ENCODE data around the gene SAP30BP. TPM values are rescaled to one million over a fixed set of nuclear protein-coding genes. Genes with fewer than 3 reads are reported as not detected.

Gene SAP30BP
- total and polyA plus RNA-seq, 2 donors (not counting 3 experiments of a cell fraction or from before 2014, with no cell fraction given) = 116 to 151 TPM

GRCh38 chr17:75625813-75626486 is 41.2 kb upstream of the SAP30BP start:
- DNase-seq (ENCODE audit: low read depth, low spot score) (peak; percentile 15), FAIRE-seq (no peak)
- CTCF ChIA-PET = interaction anchor here (0.8 to 16.3 kb wide), 7 partner anchors 7 to 128 kb away, joined by 3 to 625 read pairs (median 10); partner anchors contain the start of gene SMIM5
- H2AFZ ChIP-seq (ENCODE audit: low read depth, low read length) = no peak overlapping the region
- H3K27ac ChIP-seq (ENCODE audit: insufficient read depth, low read depth, low read length) = no peak overlapping the region
- no peak overlapping the region for H3K9ac ChIP-seq (replicated peaks; ENCODE audit: extremely low read depth, insufficient read depth, low read length)
- BruUV-seq (replicated peaks) = no TSS peak
- H3K9me1 ChIP-seq (replicated peaks; ENCODE audit: control insufficient read depth, extremely low read depth, insufficient read depth, low read length) = no peaks in the 10 kb centered on the region
- no peaks in the 10 kb centered on the region for H3K27me3 ChIP-seq (ENCODE audit: control insufficient read depth in 2 of 2, insufficient read depth in 2 of 2, low read length in 2 of 2)
- no peak for TF ChIP-seq FOS (IDR thresholded peaks at IDR 0.05; ENCODE audit: borderline replicate concordance, insufficient read depth, low read length)
- TF ChIP-seq CTCF (IDR thresholded peaks at IDR 0.05; ENCODE audit: extremely low read depth in 1 of 2, insufficient read depth in 1 of 2, low read depth in 1 of 2, low read length in 2 of 2) = peak; percentile 50 to 80
- no peak for TF ChIP-seq JUN (IDR thresholded peaks at IDR 0.05; ENCODE audit: borderline replicate concordance, insufficient read depth, insufficient read length, low read depth)
- POLR2A ChIA-PET = no interaction called here
- intact Hi-C loops (cut with micrococcal nuclease) = no loop called here
- no peaks in the 10 kb centered on the region for H4K20me1 ChIP-seq (replicated peaks; ENCODE audit: control insufficient read depth, extremely low read depth, insufficient read depth, low read length)
- H3K4me3 ChIP-seq (replicated peaks in 1 of 3; ENCODE audit: insufficient read depth in 1 of 3, low read depth in 1 of 3, low read length in 3 of 3) = no peak overlapping the region
- H3K9me3 ChIP-seq (replicated peaks; ENCODE audit: control insufficient read depth, insufficient read depth, low read length) = no peaks in the 10 kb centered on the region
- H3K79me2 ChIP-seq (ENCODE audit: control insufficient read depth, insufficient read depth, low read length) = no peaks in the 10 kb centered on the region
- no peak overlapping the region for H3K4me2 ChIP-seq (ENCODE audit: insufficient read depth, low read length)
- H3K4me1 ChIP-seq (ENCODE audit: control insufficient read depth, extremely low read depth, insufficient read depth, low read length) = no peaks in the 10 kb centered on the region
- no peaks in the 10 kb centered on the region for H3K36me3 ChIP-seq (ENCODE audit: control insufficient read depth in 2 of 2, extremely low read depth in 1 of 2, insufficient read depth in 2 of 2, low read length in 2 of 2)
- dilution Hi-C loops (cut with MboI; ENCODE audit: extremely low pct_ligation_motif_present, low sequenced_read_pairs) = no loop called here

- Histone ChIP-seq H3K9ac (replicated peaks; ENCODE audit: extremely low read depth, insufficient read depth, low read length) (no peak overlapping the region), H3K27ac (ENCODE audit: insufficient read depth, low read depth, low read length) (no peak overlapping the region), H4K20me1 (replicated peaks; ENCODE audit: control insufficient read depth, extremely low read depth, insufficient read depth, low read length) (no peaks in the 10 kb centered on the region), H3K27me3 (ENCODE audit: control insufficient read depth in 2 of 2, insufficient read depth in 2 of 2, low read length in 2 of 2) (no peaks in the 10 kb centered on the region), H3K4me3 (replicated peaks in 1 of 3; ENCODE audit: insufficient read depth in 1 of 3, low read depth in 1 of 3, low read length in 3 of 3) (no peak overlapping the region), H3K9me3 (replicated peaks; ENCODE audit: control insufficient read depth, insufficient read depth, low read length) (no peaks in the 10 kb centered on the region), H3K79me2 (ENCODE audit: control insufficient read depth, insufficient read depth, low read length) (no peaks in the 10 kb centered on the region), H3K4me1 (ENCODE audit: control insufficient read depth, extremely low read depth, insufficient read depth, low read length) (no peaks in the 10 kb centered on the region), H3K36me3 (ENCODE audit: control insufficient read depth in 2 of 2, extremely low read depth in 1 of 2, insufficient read depth in 2 of 2, low read length in 2 of 2) (no peaks in the 10 kb centered on the region), H3K4me2 (ENCODE audit: insufficient read depth, low read length) (no peak overlapping the region), H3K9me1 (replicated peaks; ENCODE audit: control insufficient read depth, extremely low read depth, insufficient read depth, low read length) (no peaks in the 10 kb centered on the region), H2AFZ (ENCODE audit: low read depth, low read length) (no peak overlapping the region)
- DNase-seq (ENCODE audit: low read depth, low spot score) (no peak), FAIRE-seq (no peak)
- POLR2A ChIA-PET = interaction anchor here (0.6 kb wide), 1 partner anchor 15 kb away, joined by 3 read pairs; no protein-coding TSS in a partner anchor
- BruUV-seq (replicated peaks) = no TSS peak
- TF ChIP-seq GATA2 (IDR thresholded peaks at IDR 0.05; ENCODE audit: insufficient read depth, insufficient read length, low read depth, low read length) = no peak
- TF ChIP-seq CTCF (IDR thresholded peaks at IDR 0.05; ENCODE audit: extremely low read depth in 1 of 2, insufficient read depth in 1 of 2, low read depth in 1 of 2, low read length in 2 of 2) = no peak
- CTCF ChIA-PET = interaction anchor here (1.8 to 16.3 kb wide), 2 partner anchors 10 to 121 kb away, joined by 10 to 625 read pairs; no protein-coding TSS in a partner anchor
- dilution Hi-C loops (cut with MboI; ENCODE audit: extremely low pct_ligation_motif_present, low sequenced_read_pairs) = no loop called here
- intact Hi-C loops (cut with micrococcal nuclease) = no loop called here
Observed at GRCh38 chr17:75626496-75627038, 40.6 kb upstream of the SAP30BP start.

Measured in endothelial cell of umbilical vein (primary cell).